GM18870 (cell line): ENCODE data around the gene UBE2G2.

Source experiments
- ATAC-seq: cut with Tn5 transposase; IDR thresholded peaks from one replicate; pipeline ENCODE4 v1.9.1; 2021; ENCODE audit warnings: moderate library complexity; ENCODE audit not compliant: unreplicated experiment

UBE2G2 gene

DNA sequence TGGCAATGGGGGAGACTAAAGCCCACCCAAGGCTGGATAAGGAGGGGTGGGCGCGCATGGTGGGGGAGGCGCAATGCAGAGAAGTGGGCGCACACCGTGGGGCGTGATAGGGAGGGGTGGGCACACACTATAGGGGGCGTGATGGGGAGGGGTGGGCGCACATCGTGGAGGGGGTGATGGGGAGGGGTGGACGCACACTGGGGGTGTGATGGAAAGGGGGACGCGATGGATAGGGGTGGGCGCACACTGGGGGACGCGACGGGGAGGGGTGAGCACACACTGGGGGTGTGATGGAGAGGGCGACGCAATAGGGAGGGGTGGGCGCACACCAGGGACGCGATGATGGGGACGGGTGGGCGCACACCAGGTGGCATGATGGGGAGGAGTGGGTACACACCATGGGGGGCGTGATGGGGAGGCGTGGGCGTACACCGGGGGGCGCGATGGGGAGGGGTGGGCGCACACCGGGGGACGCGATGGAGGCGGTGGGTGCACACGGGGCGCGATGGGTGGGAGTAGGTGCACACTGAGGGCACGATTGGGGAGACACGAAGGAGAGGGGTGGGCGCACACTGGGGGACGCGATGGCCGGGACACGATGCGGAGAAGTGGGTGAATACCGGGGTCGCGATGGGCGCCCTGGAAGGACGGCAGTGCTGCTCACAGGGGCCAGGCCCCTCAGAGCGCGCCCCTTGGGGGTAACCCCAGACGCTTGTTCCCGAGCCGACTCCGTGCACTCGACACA lies 15.3 kb upstream of the UBE2G2 start:
- ATAC-seq = no peak

DNA sequence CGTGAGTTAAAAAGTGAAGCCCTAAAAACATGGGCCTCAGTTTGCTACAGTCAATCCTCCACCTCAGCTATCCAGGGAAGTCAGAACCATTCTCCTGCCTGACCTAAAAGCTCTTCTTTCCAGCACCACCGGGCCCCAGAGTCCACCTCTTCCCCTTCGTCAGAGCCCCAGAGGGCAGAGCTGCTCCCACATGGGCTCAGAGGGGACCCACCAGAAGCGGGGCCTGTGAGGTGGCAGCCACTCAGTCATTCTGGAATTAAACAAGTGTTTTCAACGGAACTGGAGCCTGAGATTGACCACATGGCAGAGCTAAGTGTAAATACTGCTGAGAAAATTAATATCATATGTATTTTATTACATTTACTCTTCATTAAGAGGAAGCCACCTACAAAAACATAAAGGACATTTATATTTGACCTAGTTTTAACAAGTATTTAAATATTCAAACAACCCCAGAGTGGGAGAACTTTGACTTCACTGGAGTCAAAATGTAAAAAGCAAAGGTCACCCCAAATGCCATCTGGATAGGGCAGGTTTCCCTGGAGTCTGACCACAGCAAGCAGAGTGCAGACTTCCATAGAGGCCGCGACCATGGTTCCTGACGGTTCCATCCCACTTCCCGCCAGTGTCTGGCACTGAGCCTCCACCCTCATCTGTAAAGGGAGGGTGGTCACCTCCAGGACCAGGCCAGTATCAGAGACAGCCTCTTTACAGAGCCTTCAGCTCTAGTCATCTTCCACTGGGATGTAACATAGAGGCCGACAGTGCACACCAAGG lies 14.4 kb upstream of the UBE2G2 start:
- no peak for ATAC-seq

DNA sequence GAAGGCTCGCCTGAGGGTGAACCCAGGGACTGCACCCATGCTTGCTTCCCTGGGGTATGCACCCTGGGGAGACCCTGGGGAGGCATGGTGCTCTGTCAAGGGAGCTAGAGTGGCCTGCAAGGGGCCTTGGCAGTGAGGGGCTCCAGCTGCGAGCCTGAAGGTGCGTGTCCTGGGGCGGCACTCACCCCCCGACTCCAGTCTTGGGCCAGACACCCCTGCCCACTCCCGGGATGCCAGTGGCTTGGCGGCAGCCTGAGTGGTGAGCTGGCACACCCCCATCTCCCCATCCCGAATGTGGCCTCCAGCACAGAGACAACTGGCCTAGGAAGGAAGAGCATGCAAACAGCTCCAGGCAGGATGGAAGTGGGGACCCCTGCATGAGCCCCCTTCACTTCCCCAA lies 13.6 kb upstream of the UBE2G2 start:
- ATAC-seq = no peak

- no peak for ATAC-seq
These were observed 12.9 kb upstream of the UBE2G2 start for GRCh38 chr21:44814498-44815023.

- ATAC-seq = no peak
These were observed 12.1 kb upstream of the UBE2G2 start for GRCh38 chr21:44813727-44814126.

GRCh38 chr21:44813149-44813548 lies 11.5 kb upstream of the UBE2G2 start:
- ATAC-seq = no peak

DNA sequence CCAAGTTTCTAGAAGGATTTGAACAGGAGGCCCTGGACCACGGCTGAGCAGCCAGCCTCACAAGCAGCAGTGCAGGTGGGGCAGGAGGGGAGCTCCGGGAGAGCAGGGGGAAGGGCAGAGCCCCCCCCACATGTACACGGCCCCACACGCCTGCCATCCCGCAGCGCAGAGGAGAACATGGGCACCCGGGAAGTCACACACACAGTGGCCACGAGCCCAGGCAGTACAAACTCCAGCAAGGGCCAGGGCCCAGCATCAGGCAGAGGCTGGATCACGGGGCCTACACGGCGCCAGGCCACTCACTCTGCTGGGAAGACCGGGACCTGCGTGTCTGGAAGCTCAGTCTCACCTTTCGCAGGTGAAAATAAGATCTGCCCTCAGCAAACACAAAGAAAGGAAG lies 11.0 kb upstream of the UBE2G2 start:
- ATAC-seq = no peak

GRCh38 chr21:44810779-44811178 lies 9.2 kb upstream of the UBE2G2 start:
- no peak for ATAC-seq

- no peak for ATAC-seq
These were observed 4.2 kb upstream of the UBE2G2 start for GRCh38 chr21:44805859-44806258.

DNA sequence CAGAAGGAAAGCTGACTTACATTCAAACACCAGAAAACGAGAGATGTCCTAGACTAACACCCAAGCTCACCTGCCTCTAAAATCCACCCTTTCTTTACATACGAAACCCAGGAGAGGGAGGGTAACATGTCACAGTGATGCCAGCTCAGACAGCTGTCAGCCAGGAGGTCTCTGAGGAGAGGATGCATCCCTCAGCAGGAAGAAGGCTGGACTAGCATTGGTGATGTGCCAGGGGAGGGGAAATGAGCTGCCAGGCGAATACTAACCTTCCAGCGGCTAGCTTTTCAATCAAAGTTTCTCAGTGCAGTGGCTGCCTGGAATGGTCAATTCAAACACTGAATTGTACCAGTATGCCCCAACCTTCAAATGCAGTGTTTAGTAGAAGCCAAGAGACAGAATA lies 3.6 kb upstream of the UBE2G2 start:
- ATAC-seq = no peak

DNA sequence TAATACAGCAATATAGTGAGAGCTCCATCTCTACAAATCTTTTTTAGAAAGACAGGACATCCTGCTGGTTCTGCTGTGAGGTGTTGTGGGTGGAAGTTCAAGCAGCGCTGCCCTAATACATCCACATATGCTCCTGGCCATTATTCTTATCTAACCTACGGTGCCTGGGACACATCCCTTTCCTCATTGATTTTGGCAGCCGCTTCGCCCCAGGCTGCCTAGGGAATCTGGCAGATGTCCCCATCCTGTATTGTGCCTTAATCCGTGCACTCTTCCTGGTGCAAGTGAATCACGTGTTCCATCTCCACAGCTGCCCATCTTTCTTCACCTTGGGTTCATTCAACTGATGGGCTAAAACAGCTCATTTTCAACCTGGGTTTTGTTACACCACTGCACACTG lies 3.1 kb upstream of the UBE2G2 start:
- ATAC-seq = no peak

- no peak for ATAC-seq
These were observed 2.0 kb upstream of the UBE2G2 start for GRCh38 chr21:44803651-44804050.

GRCh38 chr21:44802396-44803153 lies 955 bp upstream of the UBE2G2 start:
- no peak for ATAC-seq

- ATAC-seq = no peak
These were observed 601 bp downstream of the UBE2G2 start for GRCh38 chr21:44800971-44801467.

GRCh38 chr21:44800103-44800502 lies 1.5 kb downstream of the UBE2G2 start:
- no peak for ATAC-seq

- ATAC-seq = no peak
These were observed 2.0 kb downstream of the UBE2G2 start for GRCh38 chr21:44799646-44800045.

- no peak for ATAC-seq
These were observed 3.8 kb downstream of the UBE2G2 start for GRCh38 chr21:44797775-44798174.

GRCh38 chr21:44795342-44795741 lies 6.3 kb downstream of the UBE2G2 start:
- ATAC-seq = no peak

- ATAC-seq = no peak
These were observed 7.8 kb downstream of the UBE2G2 start for GRCh38 chr21:44793592-44794374.
